Measurements from ENCODE around the gene ANKRD22. TPM values are rescaled to one million over a fixed set of nuclear protein-coding genes. Genes with fewer than 3 reads are reported as not detected.

Gene ANKRD22
- total RNA-seq, 3 donors from 2014 or later, result 0.59 to 1.6 TPM; not detected in 1

GRCh38 chr10:88835910-88836221 is 15.8 kb downstream of the ANKRD22 start:
- Histone ChIP-seq H3K36me3 (no peaks in the 10 kb centered on the region), H3K4me3 (no peak overlapping the region), H3K4me1 (no peaks in the 10 kb centered on the region), H3K27me3 (no peaks in the 10 kb centered on the region), H3K9me3 (no peaks in the 10 kb centered on the region), H3K27ac (no peak overlapping the region)
- TF ChIP-seq POLR2AphosphoS5 (IDR thresholded peaks at IDR 0.05), result no peak
- no peak for TF ChIP-seq CTCF (IDR thresholded peaks at IDR 0.05)
- TF ChIP-seq POLR2A (IDR thresholded peaks at IDR 0.05), result no peak
- DNase-seq (ENCODE audit: low spot score in 2 of 2), result no peak
- intact Hi-C loops (cut with DNase I; ENCODE audit: low total_unique reads), result loop anchor here (10.0 kb wide), 1 partner anchor 99 kb away; no protein-coding TSS in a partner anchor

DNA sequence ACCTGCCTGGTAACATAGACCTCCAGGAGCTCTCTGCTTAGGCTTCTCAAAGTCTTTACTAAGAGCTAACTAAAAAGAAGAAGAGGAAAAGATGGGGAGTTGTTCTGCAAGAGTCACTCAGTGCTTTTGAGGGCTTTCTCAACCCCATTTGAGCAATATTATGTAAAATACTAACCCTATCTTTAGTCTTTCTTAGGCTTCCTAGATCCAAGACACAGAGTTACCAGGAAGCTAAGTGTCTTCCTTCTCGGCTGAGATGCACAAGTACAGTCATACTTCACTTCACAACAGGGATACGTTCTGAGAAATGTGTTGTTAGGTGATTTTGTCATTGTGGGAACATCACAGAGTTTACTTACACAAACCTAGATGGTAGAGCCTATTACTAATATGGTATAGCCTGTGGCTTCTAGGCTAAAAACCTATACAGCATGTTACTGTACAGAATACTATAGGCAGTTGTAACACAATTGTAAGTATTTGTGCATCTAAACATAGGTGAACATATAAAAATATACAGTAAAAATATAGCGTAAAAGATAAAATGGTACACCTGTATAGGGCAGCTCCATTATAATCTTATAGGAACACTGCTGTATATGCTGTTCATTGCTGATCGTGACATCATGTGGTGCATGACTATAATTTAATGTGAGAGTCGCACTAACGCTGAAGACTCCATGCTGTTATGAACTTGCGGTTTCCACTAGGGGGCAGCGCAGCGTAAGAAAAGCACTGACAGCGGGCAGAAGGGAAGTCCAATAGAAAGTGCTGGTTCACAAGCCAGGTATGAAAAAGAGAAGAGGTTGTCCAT is 16.3 kb downstream of the ANKRD22 start:
- Histone ChIP-seq H3K9me3 (no peaks in the 10 kb centered on the region), H3K27ac (no peak overlapping the region), H3K36me3 (no peaks in the 10 kb centered on the region), H3K4me3 (no peak overlapping the region), H3K4me1 (no peaks in the 10 kb centered on the region), H3K27me3 (no peaks in the 10 kb centered on the region)
- DNase-seq (ENCODE audit: low spot score in 2 of 2), result peak; percentile 75 to 84
- intact Hi-C loops (cut with DNase I; ENCODE audit: low total_unique reads), result loop anchor here (10.0 kb wide), 1 partner anchor 99 kb away; no protein-coding TSS in a partner anchor
- TF ChIP-seq POLR2AphosphoS5 (IDR thresholded peaks at IDR 0.05) (peak in 1 of 3 donors; percentile 49), CTCF (IDR thresholded peaks at IDR 0.05) (peak; percentile 82 to 92 (median 90)), POLR2A (IDR thresholded peaks at IDR 0.05) (no peak)

GRCh38 chr10:88833723-88834122 is 17.9 kb downstream of the ANKRD22 start:
- no peaks in the 10 kb centered on the region for H3K9me3 ChIP-seq
- intact Hi-C loops (cut with DNase I; ENCODE audit: low total_unique reads), result loop anchor here (5.0 to 10.0 kb wide), 2 partner anchors 101 to 469 kb away; partner anchors contain the start of gene IFIT2
- DNase-seq (ENCODE audit: low spot score in 2 of 2), result no peak
- TF ChIP-seq POLR2AphosphoS5 (IDR thresholded peaks at IDR 0.05), result no peak
- TF ChIP-seq CTCF (IDR thresholded peaks at IDR 0.05), result no peak
- TF ChIP-seq POLR2A (IDR thresholded peaks at IDR 0.05), result no peak
- no peak overlapping the region for H3K4me3 ChIP-seq
- H3K27me3 ChIP-seq, result no peaks in the 10 kb centered on the region
- no peaks in the 10 kb centered on the region for H3K4me1 ChIP-seq
- H3K36me3 ChIP-seq, result no peaks in the 10 kb centered on the region
- H3K27ac ChIP-seq, result no peak overlapping the region

DNA sequence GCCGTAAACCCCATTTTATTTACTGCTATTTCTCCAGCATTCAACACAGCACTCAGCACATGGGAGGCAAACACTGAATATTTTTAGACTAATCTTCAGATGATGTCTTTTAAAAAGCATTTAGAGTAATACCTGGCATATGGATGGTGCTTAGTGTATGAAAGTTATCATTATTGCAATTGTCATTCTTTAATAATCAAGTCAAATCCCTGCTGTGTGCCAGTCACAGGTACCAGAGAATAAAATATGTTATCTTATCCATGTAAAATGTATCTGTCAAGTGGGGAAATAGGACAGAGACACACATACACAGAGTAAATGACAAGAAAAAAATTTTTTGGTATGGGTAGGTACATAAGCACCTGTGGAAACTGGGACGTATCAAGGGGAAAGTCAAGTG is 18.5 kb downstream of the ANKRD22 start:
- no peaks in the 10 kb centered on the region for H3K27me3 ChIP-seq
- no peak for DNase-seq (ENCODE audit: low spot score in 2 of 2)
- TF ChIP-seq POLR2A (IDR thresholded peaks at IDR 0.05), result no peak
- no peak for TF ChIP-seq POLR2AphosphoS5 (IDR thresholded peaks at IDR 0.05)
- no peaks in the 10 kb centered on the region for H3K36me3 ChIP-seq
- H3K4me3 ChIP-seq, result no peak overlapping the region
- intact Hi-C loops (cut with DNase I; ENCODE audit: low total_unique reads), result loop anchor here (5.0 to 10.0 kb wide), 2 partner anchors 102 to 469 kb away; partner anchors contain the start of gene IFIT2
- H3K9me3 ChIP-seq, result no peaks in the 10 kb centered on the region
- no peak overlapping the region for H3K27ac ChIP-seq
- H3K4me1 ChIP-seq, result no peaks in the 10 kb centered on the region

DNA sequence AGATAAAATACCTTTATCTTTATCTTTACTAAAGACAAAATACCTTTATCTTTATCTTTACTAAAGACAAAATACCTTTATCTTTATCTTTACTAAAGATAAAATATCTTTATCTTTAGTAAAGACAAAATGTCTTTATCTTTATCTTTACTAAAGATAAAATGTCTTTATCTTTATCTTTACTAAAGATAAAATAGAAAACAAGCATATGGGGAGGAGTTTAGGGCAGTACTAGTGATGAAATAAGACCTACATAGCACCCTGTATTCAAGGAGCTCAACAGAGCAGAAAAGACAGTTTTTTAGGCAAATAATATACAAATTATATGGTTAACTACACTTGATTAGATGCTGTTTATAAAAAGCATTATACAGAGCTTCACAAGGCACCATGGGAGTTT is 19.3 kb downstream of the ANKRD22 start:
- Histone ChIP-seq H3K9me3 (no peaks in the 10 kb centered on the region), H3K4me1 (no peaks in the 10 kb centered on the region), H3K27ac (no peak overlapping the region), H3K27me3 (no peaks in the 10 kb centered on the region), H3K4me3 (no peak overlapping the region), H3K36me3 (no peaks in the 10 kb centered on the region)
- DNase-seq (ENCODE audit: low spot score in 2 of 2), result no peak
- TF ChIP-seq POLR2AphosphoS5 (IDR thresholded peaks at IDR 0.05) (no peak), CTCF (IDR thresholded peaks at IDR 0.05) (no peak), POLR2A (IDR thresholded peaks at IDR 0.05) (no peak)
- intact Hi-C loops (cut with DNase I; ENCODE audit: low total_unique reads), result loop anchor here (5.0 to 10.0 kb wide), 2 partner anchors 102 to 470 kb away; partner anchors contain the start of gene IFIT2

All from breast epithelium (tissue), 4 donors.